Measurements from ENCODE around the gene RALGAPA2.

Gene RALGAPA2

GRCh38 chr20:20440886-20441658, 271.4 kb downstream of the RALGAPA2 start:
- Histone ChIP-seq H3K79me2 (ENCODE audit: insufficient read depth, low read length) (no peaks in the 10 kb centered on the region), H2AFZ (ENCODE audit: low read length) (no peak overlapping the region), H3K36me3 (ENCODE audit: insufficient read depth, low read length) (no peaks in the 10 kb centered on the region), H3K27ac (ENCODE audit: low read depth, low read length, poor library complexity, severe bottlenecking) (no peak overlapping the region), H4K20me1 (ENCODE audit: insufficient read depth, low read length) (no peaks in the 10 kb centered on the region), H3K27me3 (ENCODE audit: insufficient read depth, low read length) (no peaks in the 10 kb centered on the region), H3F3A (ENCODE audit: insufficient read depth, low read length) (no peaks in the 10 kb centered on the region), H3K9ac (ENCODE audit: low read length) (no peak overlapping the region), H3K4me3 (ENCODE audit: low read depth, low read length, poor library complexity, severe bottlenecking) (no peak overlapping the region), H3K9me3 (ENCODE audit: low read length) (no peaks in the 10 kb centered on the region), H3K4me1 (ENCODE audit: insufficient read depth, low read length, severe bottlenecking) (peaks cover 12% of the 10 kb centered on the region), H3K4me2 (ENCODE audit: low read length) (no peak overlapping the region), H3K9me2 (ENCODE audit: low read depth, low read length) (no peaks in the 10 kb centered on the region)
- TF ChIP-seq, protein P1, sequence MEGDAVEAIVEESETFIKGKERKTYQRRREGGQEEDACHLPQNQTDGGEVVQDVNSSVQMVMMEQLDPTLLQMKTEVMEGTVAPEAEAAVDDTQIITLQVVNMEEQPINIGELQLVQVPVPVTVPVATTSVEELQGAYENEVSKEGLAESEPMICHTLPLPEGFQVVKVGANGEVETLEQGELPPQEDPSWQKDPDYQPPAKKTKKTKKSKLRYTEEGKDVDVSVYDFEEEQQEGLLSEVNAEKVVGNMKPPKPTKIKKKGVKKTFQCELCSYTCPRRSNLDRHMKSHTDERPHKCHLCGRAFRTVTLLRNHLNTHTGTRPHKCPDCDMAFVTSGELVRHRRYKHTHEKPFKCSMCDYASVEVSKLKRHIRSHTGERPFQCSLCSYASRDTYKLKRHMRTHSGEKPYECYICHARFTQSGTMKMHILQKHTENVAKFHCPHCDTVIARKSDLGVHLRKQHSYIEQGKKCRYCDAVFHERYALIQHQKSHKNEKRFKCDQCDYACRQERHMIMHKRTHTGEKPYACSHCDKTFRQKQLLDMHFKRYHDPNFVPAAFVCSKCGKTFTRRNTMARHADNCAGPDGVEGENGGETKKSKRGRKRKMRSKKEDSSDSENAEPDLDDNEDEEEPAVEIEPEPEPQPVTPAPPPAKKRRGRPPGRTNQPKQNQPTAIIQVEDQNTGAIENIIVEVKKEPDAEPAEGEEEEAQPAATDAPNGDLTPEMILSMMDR (IDR thresholded peaks at IDR 0.05; ENCODE audit: low read length), result no peak
- TF ChIP-seq EZH2 (IDR thresholded peaks at IDR 0.05; ENCODE audit: borderline replicate concordance, low read length), result no peak

GRCh38 chr20:20440481-20440880, 272.0 kb downstream of the RALGAPA2 start:
- Histone ChIP-seq H3F3A (ENCODE audit: insufficient read depth, low read length) (no peaks in the 10 kb centered on the region), H3K27me3 (ENCODE audit: insufficient read depth, low read length) (no peaks in the 10 kb centered on the region), H2AFZ (ENCODE audit: low read length) (no peak overlapping the region), H4K20me1 (ENCODE audit: insufficient read depth, low read length) (no peaks in the 10 kb centered on the region), H3K9me2 (ENCODE audit: low read depth, low read length) (no peaks in the 10 kb centered on the region), H3K9me3 (ENCODE audit: low read length) (no peaks in the 10 kb centered on the region), H3K9ac (ENCODE audit: low read length) (no peak overlapping the region), H3K79me2 (ENCODE audit: insufficient read depth, low read length) (no peaks in the 10 kb centered on the region), H3K27ac (ENCODE audit: low read depth, low read length, poor library complexity, severe bottlenecking) (no peak overlapping the region), H3K4me3 (ENCODE audit: low read depth, low read length, poor library complexity, severe bottlenecking) (no peak overlapping the region), H3K4me1 (ENCODE audit: insufficient read depth, low read length, severe bottlenecking) (peaks cover 8% of the 10 kb centered on the region), H3K36me3 (ENCODE audit: insufficient read depth, low read length) (no peaks in the 10 kb centered on the region), H3K4me2 (ENCODE audit: low read length) (no peak overlapping the region)
- TF ChIP-seq EZH2 (IDR thresholded peaks at IDR 0.05; ENCODE audit: borderline replicate concordance, low read length), result no peak
- TF ChIP-seq, protein P1 (IDR thresholded peaks at IDR 0.05; ENCODE audit: low read length), result no peak

DNA sequence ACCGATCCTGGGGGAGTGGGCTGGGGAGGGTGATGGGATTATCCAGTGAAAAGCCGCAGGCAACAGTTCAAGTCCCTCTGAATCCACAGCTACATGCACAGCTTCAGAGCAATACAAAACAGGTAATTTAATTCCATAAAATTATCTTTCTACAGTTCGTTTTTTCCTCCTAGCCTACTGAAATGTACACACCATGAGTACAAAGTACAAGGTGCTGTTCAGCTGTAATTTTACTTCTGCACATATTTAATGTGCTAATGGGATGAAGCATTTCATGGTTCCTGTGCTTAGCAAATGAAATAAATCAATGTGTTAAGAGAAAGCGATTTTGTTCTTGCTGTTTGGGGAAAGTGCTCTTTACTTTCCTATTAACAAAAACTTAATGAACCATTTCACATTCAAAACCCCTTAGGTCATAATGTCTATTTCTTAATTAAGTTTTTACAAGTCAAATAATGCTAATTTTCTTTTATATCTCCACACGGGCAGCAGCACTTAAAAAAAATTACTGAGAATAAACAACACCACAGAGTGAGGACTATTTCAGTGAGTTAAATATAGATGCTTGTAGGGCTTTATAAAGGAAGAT, 272.7 kb downstream of the RALGAPA2 start:
- no peaks in the 10 kb centered on the region for H3K36me3 ChIP-seq (ENCODE audit: insufficient read depth, low read length)
- no peak overlapping the region for H3K4me3 ChIP-seq (ENCODE audit: low read depth, low read length, poor library complexity, severe bottlenecking)
- no peak overlapping the region for H3K9ac ChIP-seq (ENCODE audit: low read length)
- peaks cover 8% of the 10 kb centered on the region for H3K4me1 ChIP-seq (ENCODE audit: insufficient read depth, low read length, severe bottlenecking)
- no peaks in the 10 kb centered on the region for H3K27me3 ChIP-seq (ENCODE audit: insufficient read depth, low read length)
- no peaks in the 10 kb centered on the region for H3K79me2 ChIP-seq (ENCODE audit: insufficient read depth, low read length)
- H3K9me2 ChIP-seq (ENCODE audit: low read depth, low read length), result no peaks in the 10 kb centered on the region
- H3K27ac ChIP-seq (ENCODE audit: low read depth, low read length, poor library complexity, severe bottlenecking), result no peak overlapping the region
- H2AFZ ChIP-seq (ENCODE audit: low read length), result no peak overlapping the region
- TF ChIP-seq, protein P1 (IDR thresholded peaks at IDR 0.05; ENCODE audit: low read length), result no peak
- TF ChIP-seq EZH2 (IDR thresholded peaks at IDR 0.05; ENCODE audit: borderline replicate concordance, low read length), result no peak
- H3K9me3 ChIP-seq (ENCODE audit: low read length), result no peaks in the 10 kb centered on the region
- H3K4me2 ChIP-seq (ENCODE audit: low read length), result no peak overlapping the region
- H4K20me1 ChIP-seq (ENCODE audit: insufficient read depth, low read length), result no peaks in the 10 kb centered on the region
- H3F3A ChIP-seq (ENCODE audit: insufficient read depth, low read length), result no peaks in the 10 kb centered on the region

All from OCI-LY1 (cell line).